Uterus (tissue), 4 donors: Measurements from ENCODE around the gene MPV17L. TPM values are rescaled to one million over a fixed set of nuclear protein-coding genes. Genes with fewer than 3 reads are reported as not detected.

ENCODE experiments used
- DNase-seq, 2 donors: peaks; one replicate each; pipeline ENCODE4 v3.0.0-alpha.2; 2019 to 2020
- H3K27ac ChIP-seq, 2 donors: fragments of 200-600 bp; sonication (generic); 1 replicate in 1 of 2; 2 replicates in 1 of 2; pipeline ENCODE4 v1.5.1; 2016 to 2018
- H3K27me3 ChIP-seq, 2 donors: fragments of 200-600 bp; sonication (generic); one replicate each; pipeline ENCODE4 v1.5.1; 2018 to 2019; ENCODE audit warnings: control low read depth in 1 of 2
- H3K36me3 ChIP-seq, 2 donors: fragments of 200-600 bp; sonication (generic); one replicate each; pipeline ENCODE4 v1.5.1; 2019; ENCODE audit warnings: control low read depth in 1 of 2
- H3K4me1 ChIP-seq, 2 donors: fragments of 200-600 bp; sonication (generic); one replicate each; pipeline ENCODE4 v1.5.1; 2018 to 2019; ENCODE audit warnings: control low read depth in 1 of 2
- H3K4me3 ChIP-seq, 2 donors: fragments of 200-600 bp; sonication (generic); 1 replicate in 1 of 2; 2 replicates in 1 of 2; pipeline ENCODE4 v1.5.1; 2018 to 2019; ENCODE audit warnings: mild to moderate bottlenecking in 1 of 2
- H3K9me3 ChIP-seq, 2 donors: fragments of 200-600 bp; sonication (generic); one replicate each; pipeline ENCODE4 v1.5.1; 2019; ENCODE audit warnings: control low read depth in 1 of 2
- POLR2A ChIP-seq, 2 donors: fragments of 450-650 bp; IDR thresholded peaks; one replicate each; pipeline ENCODE4 v1.6.1; 2016; ENCODE audit warnings: antibody characterized with exemption in 2 of 2, mild to moderate bottlenecking in 1 of 2, moderate library complexity in 1 of 2
- intact Hi-C: fragments of 100-400 bp; cut with DNase I; formaldehyde crosslinking; loops from one replicate; pipeline ENCODE4 v1.15.1; 2023; ENCODE audit warnings: low total_unique reads
- total RNA-seq, 4 donors: library from RNA; depleted of rRNA in 3 of 4; stranded (reverse); fragments of >200 nt in 3 of 4; gene quantifications; one replicate each; pipeline versions ENCODE4 v1.1.0 to v1.2.4, GENCODE V29; 2014 to 2023
- TF ChIP-seq, protein P1 (sequence below), 4 experiments: fragments of 200-600 bp in 2 of 4; fragments of 450-650 bp in 2 of 4; sonication (generic) in 2 of 4; IDR thresholded peaks; one replicate each; pipeline ENCODE4 v1.5.1; 2016 to 2019; ENCODE audit warnings: antibody characterized with exemption in 4 of 4, mild to moderate bottlenecking in 2 of 4, moderate library complexity in 1 of 4
- donor health status: DM: yes; HTN: yes; CAD: no.

MPV17L gene
- total RNA-seq, 4 donors from 2014 or later = 4.7 to 15.1 (median 11.8) TPM

- DNase-seq = peak in 1 of 2 donors; percentile 16
- Histone ChIP-seq H3K4me3 (peak overlapping the region; percentile 67 to 78), H3K9me3 (no peaks in the 10 kb centered on the region), H3K27ac (peak overlapping the region; percentile 80 to 84), H3K27me3 (no peaks in the 10 kb centered on the region), H3K36me3 (no peaks in the 10 kb centered on the region), H3K4me1 (no peaks in the 10 kb centered on the region)
- intact Hi-C loops = no loop called here
- TF ChIP-seq, protein P1, sequence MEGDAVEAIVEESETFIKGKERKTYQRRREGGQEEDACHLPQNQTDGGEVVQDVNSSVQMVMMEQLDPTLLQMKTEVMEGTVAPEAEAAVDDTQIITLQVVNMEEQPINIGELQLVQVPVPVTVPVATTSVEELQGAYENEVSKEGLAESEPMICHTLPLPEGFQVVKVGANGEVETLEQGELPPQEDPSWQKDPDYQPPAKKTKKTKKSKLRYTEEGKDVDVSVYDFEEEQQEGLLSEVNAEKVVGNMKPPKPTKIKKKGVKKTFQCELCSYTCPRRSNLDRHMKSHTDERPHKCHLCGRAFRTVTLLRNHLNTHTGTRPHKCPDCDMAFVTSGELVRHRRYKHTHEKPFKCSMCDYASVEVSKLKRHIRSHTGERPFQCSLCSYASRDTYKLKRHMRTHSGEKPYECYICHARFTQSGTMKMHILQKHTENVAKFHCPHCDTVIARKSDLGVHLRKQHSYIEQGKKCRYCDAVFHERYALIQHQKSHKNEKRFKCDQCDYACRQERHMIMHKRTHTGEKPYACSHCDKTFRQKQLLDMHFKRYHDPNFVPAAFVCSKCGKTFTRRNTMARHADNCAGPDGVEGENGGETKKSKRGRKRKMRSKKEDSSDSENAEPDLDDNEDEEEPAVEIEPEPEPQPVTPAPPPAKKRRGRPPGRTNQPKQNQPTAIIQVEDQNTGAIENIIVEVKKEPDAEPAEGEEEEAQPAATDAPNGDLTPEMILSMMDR (IDR thresholded peaks at IDR 0.05) = no peak
- TF ChIP-seq POLR2A (IDR thresholded peaks at IDR 0.05) = no peak
Measured at GRCh38 chr16:15434079-15434424, 38.5 kb downstream of the MPV17L start.

- Histone ChIP-seq H3K4me3 (peak within 1 kb of the TSS; percentile 67 to 78), H3K4me1 (no peaks in the 10 kb centered on the region), H3K36me3 (no peaks in the 10 kb centered on the region), H3K27ac (peak within 1 kb of the TSS; percentile 80 to 84), H3K9me3 (no peaks in the 10 kb centered on the region), H3K27me3 (no peaks in the 10 kb centered on the region)
- peak; percentile 74 for DNase-seq
- intact Hi-C loops = no loop called here
- TF ChIP-seq, protein P1 (IDR thresholded peaks at IDR 0.05) = peak in 1 of 4 experiments; percentile 10
- TF ChIP-seq POLR2A (IDR thresholded peaks at IDR 0.05) = peak; percentile 53 to 54
Measured at GRCh38 chr16:15434425-15435215, 39.1 kb downstream of the MPV17L start, which contains the start of gene BMERB1. Gene BMERB1, plus strand, starts transcription at chr16:15434588. Its CDS starts 66 bp downstream, at chr16:15434654.

DNA sequence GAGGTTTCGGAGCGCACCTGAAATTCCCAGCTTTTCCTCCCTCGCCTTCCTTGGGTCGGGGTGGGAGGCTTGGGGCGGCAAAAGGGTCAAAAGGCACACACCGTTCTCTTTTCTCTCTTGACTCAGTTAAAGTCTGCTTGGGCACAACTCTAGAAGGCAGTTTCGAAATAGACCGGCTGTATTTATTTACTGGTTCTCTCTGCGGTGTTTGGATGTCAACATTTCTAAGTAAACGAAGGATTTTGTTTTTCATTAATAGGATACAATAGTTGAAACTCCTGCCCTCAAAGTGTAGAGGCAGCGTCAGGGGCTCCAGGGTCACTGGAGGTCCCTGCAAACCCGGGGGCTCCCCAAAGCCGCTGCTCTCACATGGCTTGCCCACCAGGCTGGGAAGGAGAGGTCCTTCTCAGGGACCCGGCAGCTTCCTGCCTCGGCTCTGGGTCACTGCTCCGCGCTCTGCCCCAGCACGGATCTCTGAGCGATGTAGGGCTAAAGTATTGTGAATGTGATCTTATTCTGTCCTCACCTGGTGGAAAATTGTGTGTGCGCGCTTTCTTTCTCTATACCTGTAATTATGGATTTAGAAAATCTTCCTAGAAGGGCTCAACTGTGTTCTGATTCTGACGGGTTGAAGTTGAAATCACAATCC is 39.8 kb downstream of the MPV17L start:
- peak overlapping the region; percentile 67 to 78 for H3K4me3 ChIP-seq
- no peaks in the 10 kb centered on the region for H3K36me3 ChIP-seq
- DNase-seq = peak in 1 of 2 donors; percentile 16
- peak overlapping the region; percentile 80 to 84 for H3K27ac ChIP-seq
- intact Hi-C loops = no loop called here
- no peaks in the 10 kb centered on the region for H3K9me3 ChIP-seq
- no peaks in the 10 kb centered on the region for H3K4me1 ChIP-seq
- H3K27me3 ChIP-seq = no peaks in the 10 kb centered on the region
- TF ChIP-seq POLR2A (IDR thresholded peaks at IDR 0.05) = no peak
- TF ChIP-seq, protein P1 (IDR thresholded peaks at IDR 0.05) = no peak

DNA sequence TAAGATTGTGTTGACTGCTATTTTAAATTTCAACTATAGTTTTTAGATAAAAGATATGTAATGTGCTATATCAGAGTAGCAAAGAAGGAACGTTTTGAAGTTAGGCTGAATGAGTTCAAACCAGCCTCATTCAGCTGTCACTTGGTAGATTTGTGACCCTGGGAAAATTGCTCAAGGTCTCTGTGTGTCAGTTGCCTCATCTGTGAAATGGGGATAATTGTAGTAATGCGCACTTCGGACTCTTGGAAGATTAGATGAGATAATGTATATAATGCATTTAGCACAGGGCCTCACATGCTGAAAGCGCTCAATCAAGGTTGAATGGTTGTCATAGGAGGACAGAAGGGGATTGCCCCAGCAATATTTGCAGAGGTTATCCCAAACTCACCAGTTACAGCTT is 43.5 kb downstream of the MPV17L start:
- Histone ChIP-seq H3K36me3 (no peaks in the 10 kb centered on the region), H3K27ac (no peak overlapping the region), H3K4me1 (no peaks in the 10 kb centered on the region), H3K4me3 (no peak overlapping the region), H3K9me3 (no peaks in the 10 kb centered on the region), H3K27me3 (no peaks in the 10 kb centered on the region)
- no peak for DNase-seq
- TF ChIP-seq, protein P1 (IDR thresholded peaks at IDR 0.05) = no peak
- TF ChIP-seq POLR2A (IDR thresholded peaks at IDR 0.05) = no peak
- intact Hi-C loops = no loop called here

DNA sequence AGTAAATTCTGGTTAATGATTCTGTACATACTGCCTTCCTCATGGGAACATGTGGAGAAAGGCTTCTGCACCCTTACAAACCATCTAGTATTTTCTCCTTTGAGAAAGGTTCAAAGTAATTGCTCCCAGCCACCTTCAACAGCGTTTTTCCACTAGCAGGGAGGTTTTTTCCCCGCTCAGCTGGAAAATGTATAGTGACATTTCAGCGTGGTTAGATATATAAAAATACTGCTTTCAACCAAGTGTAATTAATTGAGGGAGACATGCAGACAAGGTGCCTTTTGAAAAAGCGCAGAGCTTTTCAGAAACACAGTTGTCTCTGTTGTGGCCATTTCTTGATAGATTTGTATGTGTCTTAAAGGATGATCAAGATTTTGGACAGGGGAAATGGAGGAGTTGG is 44.0 kb downstream of the MPV17L start:
- no peaks in the 10 kb centered on the region for H3K4me1 ChIP-seq
- no peaks in the 10 kb centered on the region for H3K27me3 ChIP-seq
- DNase-seq = no peak
- peak overlapping the region; percentile 43 to 53 for H3K27ac ChIP-seq
- H3K36me3 ChIP-seq = no peaks in the 10 kb centered on the region
- TF ChIP-seq, protein P1 (IDR thresholded peaks at IDR 0.05) = no peak
- TF ChIP-seq POLR2A (IDR thresholded peaks at IDR 0.05) = no peak
- intact Hi-C loops = no loop called here
- no peaks in the 10 kb centered on the region for H3K9me3 ChIP-seq
- H3K4me3 ChIP-seq = no peak overlapping the region
